NCI-H2196 treated with DMSO at 0.1 percent for 48 hours (cell line): ENCODE measurements around the gene KANK2.
"Not testable (repeated sequence)": the region's sequence is repeated elsewhere in the genome, so short reads cannot be mapped to it uniquely, and the experiment has no call there.

Experiments
- DNase-seq: peaks from one replicate; lab custom pipeline; 2025; ENCODE audit not compliant: unreplicated experiment; lab: John Stamatoyannopoulos, UW

Gene KANK2

DNA sequence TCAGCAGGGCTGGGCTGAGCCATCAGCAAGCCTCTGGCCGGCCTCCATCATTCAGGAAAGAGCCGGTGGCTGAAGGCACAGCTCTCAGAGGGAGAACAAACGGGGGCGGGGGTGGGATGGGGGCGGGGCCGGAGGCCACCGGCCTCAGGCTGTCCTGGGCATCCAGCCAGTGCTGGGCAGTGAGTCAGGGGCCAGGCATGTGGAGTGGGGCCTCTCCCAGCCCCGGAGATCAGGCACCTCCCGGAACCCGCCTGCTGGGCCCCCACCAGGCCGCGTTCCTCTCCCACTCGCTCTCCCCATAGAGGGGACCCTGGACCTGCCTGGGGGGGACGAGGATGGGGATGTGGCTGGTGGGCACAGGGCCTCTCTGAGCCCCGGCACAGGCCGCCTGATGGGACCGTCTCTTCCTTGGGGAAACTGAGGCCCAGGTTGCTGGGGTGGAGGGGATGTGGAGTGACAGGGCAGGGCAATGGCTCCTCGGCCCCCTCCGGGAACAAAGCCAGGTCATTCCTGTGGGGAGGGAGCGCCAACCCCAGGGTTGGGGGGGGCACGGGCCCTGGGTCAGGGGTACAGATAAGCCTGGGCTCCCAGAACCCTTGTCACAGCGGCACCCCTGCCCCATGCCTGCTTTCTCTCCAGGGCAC is 54.7 kb downstream of the KANK2 start:
- DNase-seq, result peak; percentile 85

DNA sequence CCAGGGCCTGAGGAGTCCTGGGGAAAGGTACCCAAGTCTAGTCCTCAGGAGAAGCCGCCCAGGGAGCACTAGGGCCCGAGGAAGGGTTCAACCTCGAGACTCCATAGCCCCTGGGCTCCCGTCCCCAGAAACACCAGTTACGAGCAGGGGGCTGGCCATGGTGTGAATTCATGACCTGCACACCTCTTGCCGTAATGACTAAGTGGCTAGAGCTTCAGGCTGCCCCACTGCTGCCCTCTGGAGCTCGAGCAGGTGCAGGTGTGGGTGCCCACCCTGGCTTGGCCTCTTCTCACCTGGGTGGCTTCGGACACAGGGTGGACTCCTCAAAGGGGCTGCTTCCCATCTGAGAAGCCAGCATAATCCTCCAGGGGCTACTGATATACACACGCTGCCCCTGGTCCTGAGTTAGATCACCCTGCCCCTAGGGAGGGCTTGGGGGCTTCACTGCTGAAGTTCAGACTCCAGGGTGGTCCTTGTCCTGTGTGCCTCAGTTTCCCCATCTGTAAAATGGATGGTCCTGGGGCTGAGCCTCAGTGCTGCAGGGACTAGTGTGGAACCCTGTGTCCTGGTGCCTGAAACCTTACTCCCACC is 55.3 kb downstream of the KANK2 start:
- DNase-seq, result no peak

DNA sequence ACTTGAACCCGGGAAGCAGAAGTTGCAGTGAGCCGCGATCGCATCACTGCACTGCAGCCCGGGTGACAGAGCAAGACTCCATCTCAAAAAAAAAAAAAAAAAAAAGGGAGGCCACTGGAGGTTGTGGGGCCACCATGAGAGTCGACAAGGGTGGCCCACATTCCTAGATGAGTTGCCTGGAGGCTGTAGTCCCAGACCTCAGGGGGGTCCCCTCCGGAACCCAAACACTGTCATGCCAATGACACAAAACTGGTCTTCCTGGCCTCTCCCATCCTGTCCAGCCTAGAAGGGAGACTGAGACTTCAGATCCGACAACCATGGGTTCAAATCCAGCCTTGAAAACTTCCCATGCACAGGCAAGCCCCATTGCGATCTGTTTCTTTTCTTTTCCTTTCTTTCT is 56.4 kb downstream of the KANK2 start:
- no peak for DNase-seq

DNA sequence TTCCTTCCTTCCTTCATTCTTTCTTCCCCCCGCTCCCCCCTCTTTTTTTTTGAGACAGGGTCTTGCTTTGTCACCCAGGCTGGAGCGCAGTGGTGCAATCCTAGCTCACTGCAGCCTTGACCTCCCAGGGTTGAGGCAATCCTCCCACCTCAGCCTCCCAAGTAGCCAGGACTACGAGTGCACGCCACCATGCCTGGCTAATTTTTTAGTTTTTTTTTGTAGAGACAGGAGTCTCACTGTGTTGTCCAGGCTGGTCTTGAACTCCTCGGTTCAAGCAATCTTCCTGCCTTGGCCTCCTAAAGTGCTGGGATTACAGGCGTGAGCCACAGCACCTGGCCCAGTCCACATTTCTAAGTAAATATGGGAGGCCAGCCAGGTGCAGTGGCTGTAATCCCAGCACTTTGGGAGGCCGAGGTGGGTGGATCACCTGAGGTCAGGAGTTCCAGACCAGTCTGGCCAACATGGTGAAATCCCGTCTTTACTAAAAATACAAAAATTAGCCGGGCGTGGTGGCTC is 57.3 kb downstream of the KANK2 start:
- DNase-seq, result not testable (repeated sequence)

DNA sequence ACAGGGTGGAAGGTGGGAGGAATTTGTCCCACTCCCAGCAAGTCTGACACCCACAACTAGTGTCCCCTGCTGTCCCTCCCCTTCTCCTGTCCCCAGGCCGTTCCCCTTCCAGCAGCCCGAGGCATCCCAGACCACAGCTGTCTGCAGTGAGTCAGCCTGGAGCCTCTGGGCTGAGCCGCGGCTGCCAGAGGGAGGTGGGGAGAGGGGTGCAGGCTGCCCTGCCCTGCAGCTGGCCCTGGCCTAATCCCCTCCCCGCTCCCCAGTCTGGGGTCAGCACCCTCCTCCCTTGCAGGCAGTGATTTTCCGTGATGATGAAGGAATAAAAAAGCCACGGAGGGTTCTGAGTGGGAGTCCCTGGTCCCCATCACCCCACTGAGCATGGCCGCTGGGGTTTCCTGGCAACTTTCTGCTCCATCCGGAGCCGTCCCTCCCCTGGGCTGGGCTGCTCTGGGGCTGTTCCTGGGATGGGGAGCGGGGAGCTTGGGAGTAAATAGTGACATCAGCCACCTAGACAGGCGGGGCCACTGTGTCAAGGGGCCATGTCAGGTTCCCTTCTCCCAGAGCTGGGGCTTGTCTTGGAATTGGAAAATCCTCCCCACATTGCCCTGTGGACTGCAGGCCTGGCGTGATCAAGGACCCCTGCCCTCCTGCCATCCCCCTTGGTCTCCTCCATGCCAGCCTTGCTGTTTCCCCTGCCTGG is 58.6 kb downstream of the KANK2 start:
- DNase-seq, result no peak

DNA sequence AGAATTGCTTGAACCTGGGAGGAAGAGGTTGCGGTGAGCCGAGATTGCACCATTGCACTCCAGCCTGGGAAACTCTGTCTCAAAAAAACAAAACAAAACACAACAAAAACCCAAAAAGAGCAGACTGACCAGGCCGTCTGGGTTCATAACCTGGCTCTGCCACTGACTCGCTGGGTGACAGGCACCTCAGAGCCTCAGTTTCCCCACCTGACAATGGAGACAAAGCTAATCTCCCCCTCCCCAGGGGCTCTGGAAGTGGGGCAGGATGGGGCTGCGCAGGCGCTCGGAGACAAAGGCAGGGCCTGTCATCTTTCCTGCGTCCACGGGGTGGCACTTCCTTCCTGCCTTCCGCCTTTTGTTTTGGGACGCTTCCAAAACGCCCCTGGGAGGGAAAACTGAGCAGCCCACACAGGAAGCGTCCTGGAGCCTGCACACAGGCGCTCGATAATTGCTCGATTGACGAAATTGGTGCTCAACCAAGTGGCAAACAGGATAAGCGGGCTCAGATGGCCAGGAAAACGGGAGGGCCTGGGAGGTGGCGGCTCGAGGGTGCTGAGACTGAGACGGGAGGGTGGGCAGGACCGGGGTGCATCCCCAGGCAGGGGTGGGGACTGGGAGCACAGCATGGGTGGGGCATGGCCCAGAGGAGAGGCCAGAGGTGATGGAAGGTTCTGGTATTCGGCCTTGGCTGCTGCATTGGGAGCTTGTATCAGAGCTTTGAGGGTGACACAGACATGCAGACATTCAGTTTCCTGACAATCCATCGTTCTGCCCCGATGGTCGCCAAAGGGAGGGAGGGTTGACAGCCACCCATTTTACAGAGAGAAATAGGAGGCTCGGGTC is 59.6 kb downstream of the KANK2 start:
- DNase-seq, result peak; percentile 23

DNA sequence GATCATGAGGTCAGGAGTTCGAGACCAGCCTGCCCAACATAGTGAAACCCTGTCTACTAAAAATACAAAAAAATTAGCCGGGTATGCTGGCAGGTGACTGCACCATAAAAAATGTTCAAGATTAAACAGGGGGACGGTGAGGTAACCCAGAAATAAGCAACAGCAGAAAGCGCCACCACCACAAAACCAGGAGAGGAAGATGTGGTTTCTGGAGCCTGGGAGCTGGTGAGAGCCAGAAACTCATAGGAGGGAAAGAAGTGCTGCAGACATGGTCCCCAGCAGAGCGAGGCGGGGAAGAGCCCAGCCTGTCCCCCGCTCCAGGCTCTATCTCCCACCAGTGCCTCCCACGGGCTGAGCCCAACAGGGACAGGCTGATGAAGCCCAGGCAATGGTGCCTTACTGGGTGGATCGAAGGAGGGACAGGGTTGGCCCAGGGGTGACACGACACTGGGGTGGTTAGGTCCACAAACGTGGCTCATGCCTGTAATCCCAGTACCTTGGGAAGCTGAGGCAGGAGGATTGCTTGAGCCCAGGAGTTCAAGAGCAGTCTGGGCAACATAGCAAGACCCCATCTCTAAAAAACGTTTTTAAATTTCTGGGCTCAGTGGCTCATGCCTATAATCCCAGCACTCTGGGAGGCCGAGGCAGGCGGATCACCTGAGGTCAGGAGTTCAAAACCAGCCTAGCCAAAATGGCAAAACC is 60.8 kb downstream of the KANK2 start:
- no peak for DNase-seq

DNA sequence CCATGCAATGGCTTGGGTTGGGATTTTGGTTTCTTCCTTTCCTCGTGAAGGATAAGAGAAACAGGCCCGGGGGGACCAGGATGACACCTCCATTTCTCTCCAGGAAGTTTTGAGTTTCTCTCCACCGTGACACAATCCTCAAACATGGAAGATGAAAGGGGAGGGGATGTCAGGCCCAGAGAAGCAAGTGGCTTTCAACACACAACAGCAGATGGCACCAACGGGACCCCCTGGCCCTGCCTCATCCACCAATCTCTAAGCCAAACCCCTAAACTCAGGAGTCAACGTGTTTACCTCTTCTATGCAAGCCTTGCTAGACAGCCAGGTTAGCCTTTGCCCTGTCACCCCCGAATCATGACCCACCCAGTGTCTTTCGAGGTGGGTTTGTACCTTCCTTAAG is 65.9 kb downstream of the KANK2 start:
- no peak for DNase-seq

DNA sequence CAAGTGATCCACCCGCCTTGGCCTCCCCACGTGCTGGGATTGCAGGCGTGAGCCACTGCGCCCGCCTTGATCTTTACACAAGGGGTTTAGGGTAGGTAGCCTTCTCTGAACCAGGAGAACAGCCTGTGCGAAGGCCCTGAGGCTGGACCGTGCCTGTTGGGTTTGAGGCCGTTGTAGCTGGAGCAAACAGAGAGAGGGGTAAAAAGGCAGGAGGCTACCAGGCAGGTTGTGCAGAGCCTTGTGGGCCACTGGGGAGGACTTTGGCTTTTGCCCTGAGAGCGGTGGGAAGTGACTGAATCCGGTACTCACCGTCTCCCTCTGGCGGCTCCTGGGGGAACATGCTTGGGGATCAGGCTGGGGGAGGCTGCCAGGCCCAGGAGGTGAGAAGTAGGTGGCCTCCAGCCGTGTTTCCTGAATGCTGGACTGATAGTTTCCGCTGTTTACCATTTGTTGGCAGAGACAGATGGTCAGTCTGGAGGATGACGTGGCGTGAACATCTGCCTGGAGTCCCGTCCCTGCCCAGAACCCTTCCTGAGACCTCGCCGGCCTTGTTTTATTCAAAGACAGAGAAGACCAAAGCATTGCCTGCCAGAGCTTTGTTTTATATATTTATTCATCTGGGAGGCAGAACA is 66.4 kb downstream of the KANK2 start:
- DNase-seq, result peak; percentile 94

DNA sequence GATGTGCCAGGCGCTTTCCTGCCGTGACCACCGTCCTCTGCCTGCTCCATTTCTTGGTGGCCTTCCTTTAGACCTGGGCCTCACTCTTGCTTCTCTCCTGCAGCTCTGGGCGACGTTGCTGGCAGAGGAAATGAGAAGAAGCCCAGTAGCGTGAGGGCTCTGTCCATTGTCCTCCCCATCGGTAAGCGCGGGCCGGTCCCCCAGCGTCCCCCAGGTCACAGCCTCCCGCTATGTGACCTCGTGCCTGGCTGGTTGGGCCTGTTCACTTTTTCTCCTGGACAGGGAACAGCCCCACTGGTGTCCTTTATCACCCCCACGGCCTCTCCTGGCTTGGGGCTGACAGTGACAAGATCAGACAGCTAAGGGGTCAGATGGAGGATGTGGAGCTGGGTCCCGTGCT is 69.4 kb downstream of the KANK2 start:
- no peak for DNase-seq

DNA sequence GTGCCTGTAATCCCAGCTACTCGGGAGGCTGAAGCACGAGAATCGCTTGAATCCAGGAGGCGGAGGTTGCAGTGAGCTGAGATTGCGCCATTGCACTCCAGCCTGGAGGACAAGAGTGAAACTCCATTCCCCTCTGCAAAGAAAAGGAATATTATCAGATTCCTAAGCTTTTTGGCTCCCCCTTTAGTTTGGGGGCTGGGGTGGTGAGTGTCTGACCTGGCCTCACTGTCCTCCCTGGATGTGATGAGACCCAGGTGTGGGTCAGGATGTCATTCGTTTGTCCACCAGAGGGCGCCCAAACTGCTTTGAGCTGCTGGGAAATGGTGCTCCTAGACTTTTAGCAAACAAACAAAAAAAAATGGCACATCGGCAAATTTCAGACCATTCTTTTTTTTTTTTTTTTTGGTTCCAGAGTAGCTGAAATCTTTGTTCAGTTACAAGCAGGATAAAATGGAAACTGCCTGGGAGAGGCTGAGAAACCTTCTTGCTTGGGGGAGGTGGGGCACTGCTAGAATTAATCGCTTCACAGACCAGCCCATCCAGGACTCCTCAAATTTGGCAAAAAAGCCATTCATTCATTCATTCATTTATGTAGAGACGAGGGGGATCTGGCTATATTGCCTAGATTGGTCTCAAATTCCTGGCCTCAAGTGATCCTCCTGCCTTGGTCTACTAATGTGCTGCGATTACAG is 71.2 kb downstream of the KANK2 start:
- peak; percentile 44 for DNase-seq

DNA sequence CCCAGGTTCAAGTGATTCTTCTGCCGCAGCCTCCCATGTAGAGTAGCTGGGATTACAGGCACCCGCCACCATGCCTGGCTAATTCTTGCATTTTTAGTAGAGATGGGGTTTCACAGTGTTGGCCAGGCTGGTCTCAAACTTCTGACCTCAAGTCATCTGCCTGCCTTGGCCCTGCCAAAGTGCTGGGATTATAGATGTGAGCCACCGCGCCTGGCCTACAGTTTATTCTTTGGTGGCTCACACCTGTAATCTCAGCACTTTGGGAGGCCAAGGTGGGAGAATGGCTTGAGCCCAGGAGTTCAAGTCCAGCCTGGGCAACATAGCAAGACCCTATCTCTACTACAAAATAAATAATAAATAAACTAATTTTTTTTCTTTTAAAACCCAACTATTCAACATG is 73.2 kb downstream of the KANK2 start:
- not testable (repeated sequence) for DNase-seq

DNA sequence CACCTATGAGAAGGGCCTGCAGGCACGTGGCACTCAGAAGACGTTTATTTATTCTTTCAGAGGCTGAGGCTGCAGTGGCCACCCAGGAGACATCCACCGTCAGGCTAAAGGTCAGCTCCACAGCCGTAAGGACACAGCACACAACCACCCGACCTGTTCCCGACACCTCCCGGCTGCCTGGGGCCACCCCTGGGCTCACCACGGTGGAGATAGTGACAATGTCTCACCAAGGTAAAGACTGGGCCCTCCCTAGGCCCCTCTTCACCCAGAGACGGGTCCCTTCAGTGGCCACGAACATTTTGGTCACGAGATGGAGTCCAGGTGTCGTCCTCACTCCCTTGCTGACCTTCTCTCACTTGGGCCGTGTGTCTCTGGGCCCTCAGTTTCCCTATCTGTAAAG is 74.2 kb downstream of the KANK2 start:
- no peak for DNase-seq

DNA sequence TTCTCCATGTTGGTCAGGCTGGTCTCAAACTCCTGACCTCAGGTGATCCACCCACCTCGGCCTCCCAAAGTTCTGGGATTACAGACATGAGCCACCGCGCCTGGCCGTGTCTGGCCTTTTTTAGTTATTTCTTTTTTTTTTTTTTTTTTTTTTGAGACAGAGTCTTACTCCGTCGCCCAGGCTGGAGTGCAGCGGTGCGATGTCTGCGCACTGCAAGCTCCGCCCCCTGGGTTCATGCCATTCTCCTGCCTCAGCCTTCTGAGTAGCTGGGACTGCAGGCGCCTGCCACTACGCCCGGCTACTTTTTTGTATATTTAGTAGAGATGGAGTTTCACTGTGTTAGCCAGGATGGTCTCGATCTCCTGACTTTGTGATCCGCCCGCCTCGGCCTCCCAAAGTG is 75.4 kb downstream of the KANK2 start:
- not testable (repeated sequence) for DNase-seq

DNA sequence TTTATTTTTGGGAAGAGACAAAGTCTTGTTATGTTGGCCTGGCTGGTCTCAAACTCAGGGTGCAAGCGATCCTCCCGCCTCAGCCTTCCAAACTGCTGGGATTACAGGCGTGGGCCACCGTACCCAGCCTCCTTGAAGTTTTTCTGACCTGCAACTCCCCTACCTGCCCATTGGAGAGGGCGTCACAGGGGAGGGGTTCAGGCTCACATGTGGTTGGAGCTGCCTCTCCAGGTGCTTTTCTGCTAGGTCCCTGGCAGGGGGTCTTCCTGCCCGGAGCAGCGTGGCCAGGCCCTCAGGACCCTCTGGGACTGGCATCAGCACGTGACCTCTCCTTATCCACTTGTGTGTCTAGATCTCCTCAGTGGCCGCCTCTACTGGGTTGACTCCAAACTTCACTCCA is 80.8 kb downstream of the KANK2 start:
- DNase-seq, result no peak

DNA sequence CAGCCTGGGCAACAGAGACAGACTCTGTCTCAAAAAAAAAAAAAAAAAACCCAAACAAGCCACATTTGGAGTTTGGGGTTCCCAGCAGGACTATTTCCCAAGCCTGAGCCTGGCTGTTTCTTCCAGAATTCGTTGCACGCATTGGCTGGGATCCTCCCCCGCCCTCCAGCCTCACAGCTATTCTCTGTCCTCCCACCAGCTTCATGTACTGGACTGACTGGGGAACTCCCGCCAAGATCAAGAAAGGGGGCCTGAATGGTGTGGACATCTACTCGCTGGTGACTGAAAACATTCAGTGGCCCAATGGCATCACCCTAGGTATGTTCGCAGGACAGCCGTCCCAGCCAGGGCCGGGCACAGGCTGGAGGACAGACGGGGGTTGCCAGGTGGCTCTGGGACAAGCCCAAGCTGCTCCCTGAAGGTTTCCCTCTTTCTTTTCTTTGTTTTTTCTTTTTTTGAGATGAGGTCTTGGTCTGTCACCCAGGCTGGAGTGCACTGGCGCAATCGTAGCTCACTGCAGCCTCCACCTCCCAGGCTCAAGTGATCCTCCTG is 81.4 kb downstream of the KANK2 start:
- no peak for DNase-seq

DNA sequence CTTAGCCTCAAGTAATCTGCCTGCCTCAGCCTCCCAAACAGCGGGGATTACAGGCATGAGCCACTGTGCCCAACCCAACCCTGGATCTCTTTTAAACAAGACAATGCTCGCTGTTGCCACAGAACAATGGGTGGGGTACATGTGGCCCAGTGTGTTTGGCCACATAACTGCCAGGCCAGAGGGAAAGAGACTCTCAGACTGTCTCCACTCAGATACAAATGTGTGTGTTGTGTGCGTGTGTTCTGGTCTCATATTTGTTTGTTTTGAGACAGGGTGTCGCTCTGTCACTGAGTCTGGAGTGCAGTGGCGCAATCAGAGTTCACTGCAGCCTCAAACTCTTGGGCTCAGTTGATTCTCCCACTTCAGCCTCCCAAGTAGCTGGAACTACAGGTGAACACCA is 82.3 kb downstream of the KANK2 start:
- DNase-seq, result no peak
